Neural cell (in vitro differentiated cells): Measurements from ENCODE around the gene TINAG. TPM values are rescaled to one million over a fixed set of nuclear protein-coding genes. Genes with fewer than 3 reads are reported as not detected.

Experiments used
- H2AFZ ChIP-seq: fragments of 200-600, 300-800 bp; sonication (generic), shearing (Covaris generic); 2 replicates; pipeline ENCODE4 v1.6.0; 2014; ENCODE audit warnings: low read depth, mild to moderate bottlenecking, antibody characterized with exemption, low read length, moderate library complexity
- H3F3A ChIP-seq: fragments of 200-600 bp; shearing (Covaris generic); 2 replicates; pipeline ENCODE4 v1.6.1; 2016; ENCODE audit warnings: mild to moderate bottlenecking, moderate library complexity, mixed read lengths, antibody characterized with exemption, low read length; ENCODE audit not compliant: insufficient read depth, poor library complexity, severe bottlenecking
- H3K27ac ChIP-seq: fragments of 200-600, 300-800 bp; sonication (generic), shearing (Covaris generic); 2 replicates; pipeline ENCODE4 v1.5.1; 2014; ENCODE audit warnings: mild to moderate bottlenecking, low read length, moderate library complexity
- H3K27me3 ChIP-seq: fragments of 300-800, 200-600 bp; sonication (generic), shearing (Covaris generic); 2 replicates; pipeline ENCODE4 v1.6.0; 2014; ENCODE audit warnings: mild to moderate bottlenecking, low read depth, low read length, moderate library complexity; ENCODE audit not compliant: insufficient read depth
- H3K36me3 ChIP-seq: fragments of 300-800, 200-600 bp; sonication (generic), shearing (Covaris generic); 2 replicates; pipeline ENCODE4 v1.5.1; 2014; ENCODE audit warnings: mild to moderate bottlenecking, antibody characterized with exemption, low read length, moderate library complexity; ENCODE audit not compliant: insufficient read depth
- H3K4me2 ChIP-seq: fragments of 300-800, 200-600 bp; sonication (generic), shearing (Covaris generic); 2 replicates; pipeline ENCODE4 v1.6.0; 2014; ENCODE audit warnings: mild to moderate bottlenecking, low read length
- H3K4me3 ChIP-seq: fragments of 300-800, 200-600 bp; sonication (generic), shearing (Covaris generic); 2 replicates; pipeline ENCODE4 v1.5.1; 2014; ENCODE audit warnings: mild to moderate bottlenecking, low read length, moderate library complexity
- H3K79me2 ChIP-seq: fragments of 200-600 bp; shearing (Covaris generic); replicated peaks from 2 replicates; pipeline ENCODE4 v1.6.0; 2014; ENCODE audit warnings: mild to moderate bottlenecking, low read length, moderate library complexity; ENCODE audit not compliant: insufficient read depth
- H3K9ac ChIP-seq: fragments of 300-800, 200-600 bp; sonication (generic), shearing (Covaris generic); 2 replicates; pipeline ENCODE4 v1.6.1; 2016; ENCODE audit warnings: mild to moderate bottlenecking, low read length, mixed read lengths
- H3K9me2 ChIP-seq: fragments of 200-600 bp; shearing (Covaris generic); 2 replicates; pipeline ENCODE4 v1.6.1; 2016; ENCODE audit warnings: mild to moderate bottlenecking, low read length, mixed read lengths; ENCODE audit not compliant: insufficient read depth
- H3K9me3 ChIP-seq: fragments of 200-600, 300-800 bp; sonication (generic), shearing (Covaris generic); 2 replicates; pipeline ENCODE4 v1.6.1; 2016; ENCODE audit warnings: mild to moderate bottlenecking, mixed run types, low read length, moderate library complexity, mixed read lengths
- H4K20me1 ChIP-seq: fragments of 200-600 bp; shearing (Covaris generic); 2 replicates; pipeline ENCODE4 v1.6.1; 2016; ENCODE audit warnings: mild to moderate bottlenecking, mixed run types; ENCODE audit not compliant: insufficient read depth
- CTCF ChIP-seq: fragments of 450-650 bp; IDR thresholded peaks from 2 replicates; pipeline ENCODE4 v1.5.1; 2014; ENCODE audit warnings: antibody characterized with exemption, mild to moderate bottlenecking, moderate library complexity; ENCODE audit not compliant: poor library complexity, severe bottlenecking
- EP300 ChIP-seq: fragments of 450-650 bp; conservative IDR thresholded peaks from 2 replicates; pipeline ENCODE4 v1.6.1; 2014; ENCODE audit warnings: antibody characterized with exemption, mild to moderate bottlenecking, moderate library complexity; ENCODE audit not compliant: poor library complexity, severe bottlenecking
- EZH2 ChIP-seq: fragments of 200-600, 300-800 bp; shearing (Covaris generic), sonication (generic); IDR thresholded peaks from 2 replicates; pipeline ENCODE4 v1.6.1; 2014; ENCODE audit warnings: antibody characterized with exemption, low read length, borderline replicate concordance, mild to moderate bottlenecking; ENCODE audit not compliant: insufficient read depth, poor library complexity, severe bottlenecking
- MXI1 ChIP-seq: fragments of 450-650 bp; conservative IDR thresholded peaks from 2 replicates; pipeline ENCODE4 v1.6.1; 2014; ENCODE audit warnings: antibody characterized with exemption, mild to moderate bottlenecking; ENCODE audit not compliant: poor library complexity, severe bottlenecking
- POLR2AphosphoS5 ChIP-seq: IDR thresholded peaks from 2 replicates; pipeline ENCODE4 v1.6.1; 2012
- RAD21 ChIP-seq: fragments of 450-650 bp; conservative IDR thresholded peaks from 2 replicates; pipeline ENCODE4 v1.6.1; 2014; ENCODE audit warnings: antibody characterized with exemption, mild to moderate bottlenecking, moderate library complexity
- REST ChIP-seq: IDR thresholded peaks from 2 replicates; pipeline ENCODE4 v1.6.1; 2012; ENCODE audit warnings: borderline replicate concordance
- SMC3 ChIP-seq: fragments of 450-650 bp; conservative IDR thresholded peaks from 2 replicates; pipeline ENCODE4 v1.6.1; 2014; ENCODE audit warnings: antibody characterized with exemption, mild to moderate bottlenecking, moderate library complexity; ENCODE audit not compliant: poor library complexity
- TAF1 ChIP-seq: IDR thresholded peaks from 2 replicates; pipeline ENCODE4 v1.6.1; 2012; ENCODE audit warnings: low read depth
- polyA plus RNA-seq: library from polyadenylated mRNA; depleted of rRNA; stranded (reverse); fragments of >200 nt; gene quantifications from 2 replicates; pipeline ENCODE4 v1.2.3, GENCODE V29; 2014

TINAG gene
- polyA plus RNA-seq, 1 donor from 2014 or later: 1.1 TPM

DNA sequence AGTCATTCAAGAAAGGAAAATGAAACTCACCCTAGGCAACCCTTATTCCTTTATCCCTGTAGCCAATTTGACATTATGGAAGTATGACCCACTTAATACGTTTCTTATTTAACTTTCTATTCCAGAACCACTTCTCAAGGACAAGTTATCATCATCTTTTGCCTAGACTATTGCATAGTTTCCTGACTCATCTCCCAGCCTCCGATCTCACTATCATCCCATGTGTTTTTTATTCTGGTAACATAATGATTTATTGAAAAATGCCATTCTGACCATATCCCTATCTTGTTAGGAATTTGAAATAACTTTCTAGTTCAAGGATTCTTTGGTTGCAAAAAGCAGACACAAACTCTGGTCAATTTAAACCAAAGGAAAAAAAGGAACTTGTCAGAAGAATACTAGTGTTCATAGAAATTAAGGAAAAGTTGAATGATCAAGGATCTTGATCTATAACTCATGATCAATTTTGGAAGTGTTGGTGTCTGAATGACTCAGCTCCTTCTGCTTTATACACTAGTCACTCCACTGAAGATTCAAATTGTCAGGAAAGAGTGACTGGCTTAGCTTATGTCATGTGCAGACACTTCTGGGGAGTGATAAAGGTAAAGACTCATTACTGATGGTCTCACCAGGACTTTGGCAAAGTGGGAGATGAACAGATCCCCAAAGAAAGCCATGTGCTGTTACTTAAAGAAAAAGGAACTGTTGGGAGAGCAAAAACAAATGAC is 8.5 kb upstream of the TINAG start:
- Histone ChIP-seq H3K4me3 (no peak overlapping the region), H3K4me2 (no peak overlapping the region), H3K9me3 (no peaks in the 10 kb centered on the region), H3K79me2 (no peaks in the 10 kb centered on the region), H3K27ac (no peak overlapping the region), H3K27me3 (no peaks in the 10 kb centered on the region), H2AFZ (no peak overlapping the region), H3K36me3 (no peaks in the 10 kb centered on the region), H3K9me2 (no peaks in the 10 kb centered on the region), H3F3A (no peaks in the 10 kb centered on the region), H3K9ac (no peak overlapping the region), H4K20me1 (no peaks in the 10 kb centered on the region)
- TF ChIP-seq EP300 (no peak), SMC3 (no peak), POLR2AphosphoS5 (no peak), TAF1 (no peak), EZH2 (no peak)

GRCh38 chr6:54301770-54302169 is 6.5 kb upstream of the TINAG start:
- no peak for TF ChIP-seq EP300
- TF ChIP-seq TAF1: no peak
- no peak for TF ChIP-seq RAD21
- no peak for TF ChIP-seq SMC3
- TF ChIP-seq EZH2: no peak
- TF ChIP-seq POLR2AphosphoS5: no peak
- no peak for TF ChIP-seq MXI1
- TF ChIP-seq REST: no peak
- no peak for TF ChIP-seq CTCF
- no peak overlapping the region for H2AFZ ChIP-seq
- H3K27me3 ChIP-seq: no peaks in the 10 kb centered on the region
- no peak overlapping the region for H3K9ac ChIP-seq
- H3K9me2 ChIP-seq: no peaks in the 10 kb centered on the region
- H3K4me3 ChIP-seq: no peak overlapping the region
- H3K4me2 ChIP-seq: no peak overlapping the region
- no peaks in the 10 kb centered on the region for H4K20me1 ChIP-seq
- peaks cover 4% of the 10 kb centered on the region for H3K9me3 ChIP-seq
- H3K27ac ChIP-seq: no peak overlapping the region
- no peaks in the 10 kb centered on the region for H3K79me2 ChIP-seq
- no peaks in the 10 kb centered on the region for H3K36me3 ChIP-seq
- no peaks in the 10 kb centered on the region for H3F3A ChIP-seq
